GM12875 (cell line): ENCODE data around the gene MID1.

Source experiments
- H3K4me3 ChIP-seq: one replicate; pipeline ENCODE4 v1.5.1; 2011; ENCODE audit warnings: low read depth, low read length, control low read depth
- TF ChIP-seq, protein P1 (sequence below): IDR thresholded peaks from 2 replicates; pipeline ENCODE4 v1.5.1; 2011; ENCODE audit warnings: low read depth, mild to moderate bottlenecking, control low read depth, inconsistent platforms, low read length, moderate library complexity, borderline replicate concordance; ENCODE audit not compliant: insufficient read depth

MID1 gene

DNA sequence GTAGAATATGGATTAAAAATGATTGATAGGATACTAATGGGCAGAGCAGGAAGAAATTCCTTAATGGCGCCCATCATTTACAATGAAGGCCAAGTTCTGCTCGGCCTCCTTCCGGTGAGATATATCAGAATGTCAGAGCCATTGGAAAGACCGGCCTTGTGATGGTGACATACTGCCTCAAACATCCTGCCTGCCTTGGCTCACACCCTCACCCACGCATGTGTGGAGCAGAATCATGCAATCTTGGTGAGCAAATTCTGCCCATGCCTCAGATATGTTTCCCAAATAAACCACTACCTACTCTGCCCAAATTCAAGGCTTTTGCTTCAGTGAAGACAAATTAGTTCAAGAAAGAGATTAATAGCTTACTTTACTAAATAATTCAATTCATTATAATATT, 163.3 kb downstream of the MID1 start:
- TF ChIP-seq, protein P1, sequence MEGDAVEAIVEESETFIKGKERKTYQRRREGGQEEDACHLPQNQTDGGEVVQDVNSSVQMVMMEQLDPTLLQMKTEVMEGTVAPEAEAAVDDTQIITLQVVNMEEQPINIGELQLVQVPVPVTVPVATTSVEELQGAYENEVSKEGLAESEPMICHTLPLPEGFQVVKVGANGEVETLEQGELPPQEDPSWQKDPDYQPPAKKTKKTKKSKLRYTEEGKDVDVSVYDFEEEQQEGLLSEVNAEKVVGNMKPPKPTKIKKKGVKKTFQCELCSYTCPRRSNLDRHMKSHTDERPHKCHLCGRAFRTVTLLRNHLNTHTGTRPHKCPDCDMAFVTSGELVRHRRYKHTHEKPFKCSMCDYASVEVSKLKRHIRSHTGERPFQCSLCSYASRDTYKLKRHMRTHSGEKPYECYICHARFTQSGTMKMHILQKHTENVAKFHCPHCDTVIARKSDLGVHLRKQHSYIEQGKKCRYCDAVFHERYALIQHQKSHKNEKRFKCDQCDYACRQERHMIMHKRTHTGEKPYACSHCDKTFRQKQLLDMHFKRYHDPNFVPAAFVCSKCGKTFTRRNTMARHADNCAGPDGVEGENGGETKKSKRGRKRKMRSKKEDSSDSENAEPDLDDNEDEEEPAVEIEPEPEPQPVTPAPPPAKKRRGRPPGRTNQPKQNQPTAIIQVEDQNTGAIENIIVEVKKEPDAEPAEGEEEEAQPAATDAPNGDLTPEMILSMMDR = no peak
- no peak overlapping the region for H3K4me3 ChIP-seq

DNA sequence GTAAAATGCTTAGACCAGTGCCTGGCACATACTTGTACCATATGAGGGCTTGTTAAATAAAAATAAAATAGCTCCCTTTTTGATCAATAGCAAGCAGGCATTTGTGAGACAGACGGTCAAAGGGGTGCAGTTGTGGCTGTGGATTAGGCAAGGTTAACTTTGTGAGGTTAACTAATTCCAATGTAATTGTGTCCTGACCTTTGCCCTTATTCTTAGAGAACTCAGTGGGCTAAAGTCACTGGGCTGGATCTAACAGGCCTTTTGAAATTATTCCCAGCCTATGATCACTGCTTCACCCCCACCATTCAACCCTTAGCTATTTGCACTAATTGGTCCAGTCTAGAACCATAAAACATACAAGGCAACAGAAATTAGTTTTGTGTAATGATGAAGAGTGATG, 166.4 kb downstream of the MID1 start:
- TF ChIP-seq, protein P1 = no peak

DNA sequence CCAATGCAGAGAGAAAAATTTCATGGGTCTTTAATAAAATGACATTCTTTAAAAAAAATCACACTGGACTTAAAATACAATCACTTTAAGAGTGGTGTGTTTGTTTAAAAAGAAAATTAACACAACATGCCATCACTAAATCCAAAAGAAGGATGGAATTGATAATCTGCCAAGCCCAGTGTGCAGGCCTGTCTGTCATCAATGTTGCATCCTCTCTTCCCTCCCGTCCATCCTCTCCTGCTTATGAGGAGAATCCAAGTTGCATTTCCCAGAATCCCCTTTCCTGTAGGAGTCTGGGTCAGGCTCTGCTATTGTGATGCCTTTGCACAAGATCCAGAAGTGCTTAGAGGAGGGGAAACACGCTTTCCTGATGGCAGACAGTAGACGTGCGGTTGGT, 169.4 kb downstream of the MID1 start:
- H3K4me3 ChIP-seq = no peak overlapping the region
- TF ChIP-seq, protein P1 = no peak

More for the DNA sequence above, 166.4 kb downstream of the MID1 start:
- no peak overlapping the region for H3K4me3 ChIP-seq

DNA sequence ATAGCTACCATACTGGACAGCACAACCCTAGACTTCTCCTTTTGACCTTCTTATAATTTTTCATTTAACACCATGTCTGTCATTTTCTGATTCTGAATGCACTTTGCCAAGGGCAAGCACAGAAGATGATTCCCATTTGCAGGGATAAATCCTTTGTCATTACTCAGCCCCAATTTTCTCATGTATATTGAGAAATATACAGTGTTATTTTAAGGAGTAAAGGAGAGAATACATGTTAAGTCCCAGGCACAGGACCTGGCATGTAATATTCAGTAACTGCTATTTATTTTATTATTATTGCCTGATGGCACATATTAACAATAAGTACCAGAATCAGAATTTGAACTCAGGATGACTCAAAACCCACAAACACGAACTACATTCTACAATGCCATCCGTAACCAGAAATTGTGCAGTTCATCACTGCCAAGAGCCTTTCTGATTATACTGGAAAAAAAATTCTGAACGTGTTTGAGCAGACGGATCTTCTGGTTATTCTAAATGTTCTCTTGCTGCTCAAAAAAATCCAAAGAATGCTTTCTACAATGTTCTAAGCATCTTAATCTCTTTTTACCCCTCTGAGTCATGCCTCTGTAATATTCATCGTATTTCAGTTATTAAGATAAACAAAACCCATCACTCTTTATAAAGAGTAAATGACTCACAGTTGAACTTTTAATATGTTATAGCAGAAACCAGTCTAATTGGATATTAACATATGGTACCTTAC, 170.0 kb downstream of the MID1 start:
- TF ChIP-seq, protein P1 = no peak
- no peak overlapping the region for H3K4me3 ChIP-seq

DNA sequence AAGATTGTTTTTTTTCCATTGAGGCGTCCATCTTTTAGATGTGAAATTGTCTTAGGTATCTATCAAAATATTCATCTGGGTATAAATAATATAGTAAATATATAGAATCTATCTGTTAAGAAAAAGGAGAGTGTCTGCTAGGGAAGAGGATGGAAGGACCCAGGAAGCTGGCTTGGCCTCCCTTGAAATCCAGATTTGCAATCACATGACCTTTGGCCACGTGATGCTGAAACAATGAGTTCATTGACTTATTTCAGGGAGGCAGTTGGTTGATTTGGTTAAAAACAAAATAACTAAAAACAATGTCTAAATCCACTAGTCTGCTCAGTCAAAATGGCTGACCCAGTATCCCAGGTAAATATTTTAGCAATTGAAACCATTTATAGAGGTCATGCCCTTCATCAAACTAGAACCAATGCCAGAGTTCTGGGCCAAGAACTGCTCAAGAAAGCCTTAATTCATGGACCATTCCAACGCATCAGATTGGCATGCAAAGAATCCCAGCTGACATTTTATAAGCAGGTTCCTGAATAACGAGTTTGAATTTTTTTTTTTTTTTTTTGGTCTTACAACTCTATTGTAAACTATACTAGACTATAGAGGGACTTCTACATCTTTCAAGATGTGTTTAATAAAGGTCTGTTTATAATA, 172.7 kb downstream of the MID1 start:
- H3K4me3 ChIP-seq = no peak overlapping the region
- TF ChIP-seq, protein P1 = no peak

DNA sequence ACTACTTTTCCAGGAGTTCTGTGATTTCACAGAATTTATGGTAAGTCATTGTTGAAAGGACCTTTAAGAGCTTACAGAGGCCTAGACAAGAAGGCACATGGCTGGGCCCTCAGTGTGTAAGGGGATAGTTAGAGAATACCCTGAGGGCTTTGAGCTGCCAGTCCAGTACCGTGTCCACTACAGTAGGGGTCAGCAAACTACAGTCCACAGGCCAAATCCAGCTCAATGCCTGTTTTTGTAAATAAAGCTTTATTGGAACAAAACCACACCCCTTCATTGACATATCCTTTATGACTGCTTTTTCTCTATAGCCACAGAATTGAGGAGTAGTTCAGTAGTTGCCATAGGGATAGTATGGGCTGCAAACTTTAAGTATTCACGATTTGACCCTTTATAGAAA, 176.2 kb downstream of the MID1 start:
- H3K4me3 ChIP-seq = no peak overlapping the region
- TF ChIP-seq, protein P1 = no peak

DNA sequence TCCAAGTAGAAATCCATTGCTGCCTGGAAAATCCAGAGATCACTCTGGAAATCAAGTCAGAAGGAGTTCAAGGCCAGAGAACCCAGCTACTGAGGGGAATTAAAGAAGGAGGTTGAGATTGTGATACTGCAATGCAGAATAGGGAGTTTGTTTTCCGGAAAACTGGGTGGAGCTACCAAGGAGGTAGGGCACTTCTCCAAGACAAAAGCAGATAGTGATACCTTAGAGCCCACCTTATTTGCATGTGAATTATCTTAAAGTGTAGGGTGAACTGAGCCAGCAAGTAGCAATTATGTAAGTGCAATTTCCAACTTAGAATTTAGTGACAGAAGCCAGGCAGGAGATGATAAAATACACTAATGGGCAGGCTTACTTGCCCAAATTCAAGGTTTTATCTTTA, 178.9 kb downstream of the MID1 start:
- TF ChIP-seq, protein P1 = no peak
- H3K4me3 ChIP-seq = no peak overlapping the region
